ENCODE data around the gene SLC47A1.
A peak's percentile ranks its signal among the peaks of the same experiment; 100 is the strongest.
"Not testable (repeated sequence)": the region's sequence is repeated elsewhere in the genome, so short reads cannot be mapped to it uniquely, and the experiment has no call there.

SLC47A1 gene

GRCh38 chr17:19519388-19520291 lies 14.0 kb upstream of the SLC47A1 start:
- H3K27ac ChIP-seq (replicated peaks) = peak overlapping the region; percentile 73
- not testable (repeated sequence) for H3K27me3 ChIP-seq (ENCODE audit: insufficient read depth, poor library complexity, severe bottlenecking); H3K4me3 ChIP-seq (replicated peaks; ENCODE audit: insufficient read depth, low read length)
- DNase-seq (ENCODE audit: low read depth in 1 of 2, low spot score in 1 of 2) = peak in 1 of 2 experiments; percentile 79
- TF ChIP-seq SPI1 (IDR thresholded peaks at IDR 0.05; ENCODE audit: borderline replicate concordance, low read depth) = peak; percentile 92
- peak; percentile 32; the same call in 1 of the 2 replicates for TF ChIP-seq POLR2AphosphoS5 (IDR thresholded peaks at IDR 0.05; ENCODE audit: low read depth)

- H3K27me3 ChIP-seq (ENCODE audit: insufficient read depth, poor library complexity, severe bottlenecking) = no peaks in the 10 kb centered on the region
- TF ChIP-seq REST (IDR thresholded peaks at IDR 0.05; ENCODE audit: insufficient replicate concordance, low read depth) (no peak), GABPA (IDR thresholded peaks at IDR 0.05; ENCODE audit: low read depth) (no peak), CTCF (IDR thresholded peaks at IDR 0.05; ENCODE audit: insufficient read depth, low read length) (no peak), POLR2AphosphoS5 (IDR thresholded peaks at IDR 0.05; ENCODE audit: low read depth) (no peak), SPI1 (IDR thresholded peaks at IDR 0.05; ENCODE audit: borderline replicate concordance, low read depth) (no peak)
- no peak for DNase-seq (ENCODE audit: low read depth in 1 of 2, low spot score in 1 of 2)
- H3K27ac ChIP-seq (replicated peaks) = peak overlapping the region; percentile 73
- H3K4me3 ChIP-seq (replicated peaks; ENCODE audit: insufficient read depth, low read length) = no peak overlapping the region
Measured at GRCh38 chr17:19520641-19521040, 13.0 kb upstream of the SLC47A1 start.

- no peak for TF ChIP-seq REST (IDR thresholded peaks at IDR 0.05; ENCODE audit: insufficient replicate concordance, low read depth)
- no peak for TF ChIP-seq GABPA (IDR thresholded peaks at IDR 0.05; ENCODE audit: low read depth)
- TF ChIP-seq SPI1 (IDR thresholded peaks at IDR 0.05; ENCODE audit: borderline replicate concordance, low read depth) = no peak
- TF ChIP-seq CTCF (IDR thresholded peaks at IDR 0.05; ENCODE audit: insufficient read depth, low read length) = no peak
- TF ChIP-seq POLR2AphosphoS5 (IDR thresholded peaks at IDR 0.05; ENCODE audit: low read depth) = no peak
- no peaks in the 10 kb centered on the region for H3K27me3 ChIP-seq (ENCODE audit: insufficient read depth, poor library complexity, severe bottlenecking)
- no peak overlapping the region for H3K27ac ChIP-seq (replicated peaks)
- no peak for DNase-seq (ENCODE audit: low read depth in 1 of 2, low spot score in 1 of 2)
- H3K4me3 ChIP-seq (replicated peaks; ENCODE audit: insufficient read depth, low read length) = no peak overlapping the region
Measured at GRCh38 chr17:19523690-19524089, 10.0 kb upstream of the SLC47A1 start.

- not testable (repeated sequence) for H3K27ac ChIP-seq (replicated peaks); H3K27me3 ChIP-seq (ENCODE audit: insufficient read depth, poor library complexity, severe bottlenecking); H3K4me3 ChIP-seq (replicated peaks; ENCODE audit: insufficient read depth, low read length); DNase-seq (ENCODE audit: low read depth in 1 of 2, low spot score in 1 of 2)
Measured at GRCh38 chr17:19526950-19527349, 6.7 kb upstream of the SLC47A1 start.
